Esophagus muscularis mucosa (tissue), 3 donors: ENCODE measurements around the gene SHTN1.

Experiments used
- POLR2A ChIP-seq: fragments of 450-650 bp; IDR thresholded peaks from one replicate; pipeline ENCODE4 v1.6.1; 2017; ENCODE audit warnings: antibody characterized with exemption, moderate library complexity, mild to moderate bottlenecking, low read depth
- POLR2AphosphoS5 ChIP-seq, 2 donors: sonication (generic); formaldehyde crosslinking; IDR thresholded peaks; one replicate each; pipeline ENCODE4 v1.6.1; 2017; ENCODE audit warnings: antibody characterized with exemption in 2 of 2
- TF ChIP-seq, protein P1 (sequence below), 3 experiments: fragments of 200-600 bp in 2 of 3; fragments of 450-650 bp in 1 of 3; sonication (generic) in 2 of 3; IDR thresholded peaks; one replicate each; pipeline ENCODE4 v1.5.1; 2017 to 2019; ENCODE audit warnings: antibody characterized with exemption in 3 of 3, mild to moderate bottlenecking in 2 of 3, moderate library complexity in 1 of 3

GRCh38 chr10:116845823-116846222 is 159.2 kb downstream of the SHTN1 start:
- TF ChIP-seq, protein P1, sequence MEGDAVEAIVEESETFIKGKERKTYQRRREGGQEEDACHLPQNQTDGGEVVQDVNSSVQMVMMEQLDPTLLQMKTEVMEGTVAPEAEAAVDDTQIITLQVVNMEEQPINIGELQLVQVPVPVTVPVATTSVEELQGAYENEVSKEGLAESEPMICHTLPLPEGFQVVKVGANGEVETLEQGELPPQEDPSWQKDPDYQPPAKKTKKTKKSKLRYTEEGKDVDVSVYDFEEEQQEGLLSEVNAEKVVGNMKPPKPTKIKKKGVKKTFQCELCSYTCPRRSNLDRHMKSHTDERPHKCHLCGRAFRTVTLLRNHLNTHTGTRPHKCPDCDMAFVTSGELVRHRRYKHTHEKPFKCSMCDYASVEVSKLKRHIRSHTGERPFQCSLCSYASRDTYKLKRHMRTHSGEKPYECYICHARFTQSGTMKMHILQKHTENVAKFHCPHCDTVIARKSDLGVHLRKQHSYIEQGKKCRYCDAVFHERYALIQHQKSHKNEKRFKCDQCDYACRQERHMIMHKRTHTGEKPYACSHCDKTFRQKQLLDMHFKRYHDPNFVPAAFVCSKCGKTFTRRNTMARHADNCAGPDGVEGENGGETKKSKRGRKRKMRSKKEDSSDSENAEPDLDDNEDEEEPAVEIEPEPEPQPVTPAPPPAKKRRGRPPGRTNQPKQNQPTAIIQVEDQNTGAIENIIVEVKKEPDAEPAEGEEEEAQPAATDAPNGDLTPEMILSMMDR (IDR thresholded peaks at IDR 0.05) = no peak
- TF ChIP-seq POLR2A (no peak), POLR2AphosphoS5 (IDR thresholded peaks at IDR 0.05) (no peak)
